T-helper 1 cell treated with Interleukin-12 subunit alpha and Interleukin-12 subunit beta and Interleukin-4 antibody, amounts not matched to agents 30 μg/mL and 1 μg/mL, for 36 hours (primary cell): ENCODE measurements around the gene UGT1A1.
"Not testable (repeated sequence)": the region's sequence is repeated elsewhere in the genome, so short reads cannot be mapped to it uniquely, and the experiment has no call there.

Experiments used
- H3K27ac Mint-ChIP-seq: one replicate; pipeline ENCODE4 v1.8.0; 2021; ENCODE audit warnings: mild to moderate bottlenecking, mixed read lengths
- H3K27me3 Mint-ChIP-seq: one replicate; pipeline ENCODE4 v1.8.0; 2021; ENCODE audit warnings: low read depth, mixed read lengths
- H3K36me3 Mint-ChIP-seq: one replicate; pipeline ENCODE4 v1.8.0; 2021; ENCODE audit warnings: low read depth, mixed read lengths
- H3K4me1 Mint-ChIP-seq: one replicate; pipeline ENCODE4 v1.8.0; 2021; ENCODE audit warnings: low read depth, mixed read lengths
- H3K4me3 Mint-ChIP-seq: one replicate; pipeline ENCODE4 v1.8.0; 2021; ENCODE audit warnings: mild to moderate bottlenecking, moderate library complexity, mixed read lengths
- H3K9me3 Mint-ChIP-seq: one replicate; pipeline ENCODE4 v1.8.0; 2021; ENCODE audit warnings: mixed read lengths

The UGT1A1 gene

DNA sequence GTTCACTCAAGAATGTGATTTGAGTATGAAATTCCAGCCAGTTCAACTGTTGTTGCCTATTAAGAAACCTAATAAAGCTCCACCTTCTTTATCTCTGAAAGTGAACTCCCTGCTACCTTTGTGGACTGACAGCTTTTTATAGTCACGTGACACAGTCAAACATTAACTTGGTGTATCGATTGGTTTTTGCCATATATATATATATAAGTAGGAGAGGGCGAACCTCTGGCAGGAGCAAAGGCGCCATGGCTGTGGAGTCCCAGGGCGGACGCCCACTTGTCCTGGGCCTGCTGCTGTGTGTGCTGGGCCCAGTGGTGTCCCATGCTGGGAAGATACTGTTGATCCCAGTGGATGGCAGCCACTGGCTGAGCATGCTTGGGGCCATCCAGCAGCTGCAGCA lies at the start of gene UGT1A1:
Gene UGT1A1 (plus strand): TSS at position 228 of the 400 bp plus-strand sequence. CDS start 18 bp downstream, at position 246.
- H3K27ac Mint-ChIP-seq, result no peak within 1 kb of the TSS
- H3K4me1 Mint-ChIP-seq, result no peaks in the 10 kb centered on the region
- no peaks in the 10 kb centered on the region for H3K9me3 Mint-ChIP-seq
- no peaks in the 10 kb centered on the region for H3K36me3 Mint-ChIP-seq
- H3K27me3 Mint-ChIP-seq, result no peaks in the 10 kb centered on the region
- no peak within 1 kb of the TSS for H3K4me3 Mint-ChIP-seq

DNA sequence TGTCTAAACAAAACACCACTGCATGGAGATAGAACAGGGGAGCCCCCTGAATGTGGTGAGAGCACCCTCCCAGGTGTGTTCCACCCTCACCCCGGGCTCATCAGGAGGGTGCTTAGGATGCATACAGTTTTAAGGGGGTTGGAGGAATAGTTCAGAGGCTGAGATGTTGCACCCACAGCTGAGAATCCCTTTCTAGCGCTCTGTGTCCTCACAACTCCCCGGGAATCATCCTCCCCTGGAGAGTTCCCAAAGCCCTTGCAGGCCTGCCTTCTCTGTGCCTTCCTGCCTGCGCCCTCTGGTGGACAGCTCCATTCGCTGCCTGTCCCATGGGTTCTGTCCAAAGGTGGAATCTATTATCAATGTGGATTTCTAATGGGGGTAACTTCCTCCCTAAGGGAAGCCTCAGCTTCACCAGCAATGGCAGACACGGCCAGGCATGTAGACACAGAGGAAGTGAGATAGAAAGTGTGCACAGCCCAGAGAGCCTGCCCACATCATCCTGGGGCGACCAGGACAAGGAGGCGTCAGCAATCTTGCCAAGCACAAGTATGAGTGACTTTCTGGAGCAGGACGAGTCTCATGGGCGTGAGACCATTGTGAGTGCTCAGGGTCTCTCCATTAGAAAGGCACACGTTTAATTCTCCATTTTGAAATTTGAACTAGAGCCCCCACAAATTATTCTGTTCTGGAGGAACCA lies 48.6 kb upstream of the UGT1A1 start:
- Mint-ChIP-seq H3K36me3 (no peaks in the 10 kb centered on the region), H3K27ac (no peak overlapping the region), H3K9me3 (no peaks in the 10 kb centered on the region), H3K4me3 (no peak overlapping the region), H3K4me1 (no peaks in the 10 kb centered on the region), H3K27me3 (peaks cover 36% of the 10 kb centered on the region)

DNA sequence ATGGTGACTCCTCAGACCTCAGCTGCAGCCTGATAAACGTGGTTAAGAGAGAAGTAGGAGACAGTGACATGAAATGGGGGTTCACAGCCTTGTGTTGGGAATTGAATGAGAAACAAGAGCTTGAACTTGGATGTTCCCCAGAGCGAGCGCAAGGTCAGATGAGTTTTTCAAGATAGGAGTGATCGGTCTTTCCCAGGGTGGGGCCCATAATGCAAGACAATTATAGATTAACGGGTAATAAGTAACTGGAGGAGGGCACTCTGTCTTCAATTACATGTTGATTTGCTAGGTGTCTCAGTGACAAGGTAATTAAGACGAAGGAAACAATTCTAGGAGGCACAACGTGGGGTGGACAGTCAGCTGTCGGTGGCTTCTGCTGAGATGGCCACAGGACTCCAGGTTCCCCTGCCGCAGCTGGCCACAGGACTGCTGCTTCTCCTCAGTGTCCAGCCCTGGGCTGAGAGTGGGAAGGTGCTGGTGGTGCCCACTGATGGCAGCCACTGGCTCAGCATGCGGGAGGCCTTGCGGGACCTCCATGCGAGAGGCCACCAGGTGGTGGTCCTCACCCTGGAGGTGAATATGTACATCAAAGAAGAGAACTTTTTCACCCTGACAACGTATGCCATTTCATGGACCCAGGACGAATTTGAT lies 47.3 kb upstream of the UGT1A1 start, which contains the start of gene UGT1A5:
Gene UGT1A5 (plus strand): TSS at position 297 of the 651 bp plus-strand sequence. CDS start 85 bp downstream, at position 382.
- no peaks in the 10 kb centered on the region for H3K9me3 Mint-ChIP-seq
- no peak within 1 kb of the TSS for H3K4me3 Mint-ChIP-seq
- no peaks in the 10 kb centered on the region for H3K4me1 Mint-ChIP-seq
- H3K36me3 Mint-ChIP-seq, result no peaks in the 10 kb centered on the region
- H3K27me3 Mint-ChIP-seq, result peaks cover 36% of the 10 kb centered on the region
- H3K27ac Mint-ChIP-seq, result no peak within 1 kb of the TSS

DNA sequence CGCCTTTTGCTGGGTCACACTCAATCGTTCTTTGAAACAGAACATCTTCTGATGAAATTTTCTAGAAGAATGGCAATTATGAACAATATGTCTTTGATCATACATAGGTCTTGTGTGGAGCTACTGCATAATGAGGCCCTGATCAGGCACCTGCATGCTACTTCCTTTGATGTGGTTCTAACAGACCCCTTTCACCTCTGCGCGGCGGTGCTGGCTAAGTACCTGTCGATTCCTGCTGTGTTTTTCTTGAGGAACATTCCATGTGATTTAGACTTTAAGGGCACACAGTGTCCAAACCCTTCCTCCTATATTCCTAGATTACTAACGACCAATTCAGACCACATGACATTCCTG lies 46.8 kb upstream of the UGT1A1 start:
- no peaks in the 10 kb centered on the region for H3K9me3 Mint-ChIP-seq
- H3K27me3 Mint-ChIP-seq, result peaks cover 36% of the 10 kb centered on the region
- no peak overlapping the region for H3K4me3 Mint-ChIP-seq
- no peaks in the 10 kb centered on the region for H3K36me3 Mint-ChIP-seq
- no peaks in the 10 kb centered on the region for H3K4me1 Mint-ChIP-seq
- H3K27ac Mint-ChIP-seq, result no peak overlapping the region

DNA sequence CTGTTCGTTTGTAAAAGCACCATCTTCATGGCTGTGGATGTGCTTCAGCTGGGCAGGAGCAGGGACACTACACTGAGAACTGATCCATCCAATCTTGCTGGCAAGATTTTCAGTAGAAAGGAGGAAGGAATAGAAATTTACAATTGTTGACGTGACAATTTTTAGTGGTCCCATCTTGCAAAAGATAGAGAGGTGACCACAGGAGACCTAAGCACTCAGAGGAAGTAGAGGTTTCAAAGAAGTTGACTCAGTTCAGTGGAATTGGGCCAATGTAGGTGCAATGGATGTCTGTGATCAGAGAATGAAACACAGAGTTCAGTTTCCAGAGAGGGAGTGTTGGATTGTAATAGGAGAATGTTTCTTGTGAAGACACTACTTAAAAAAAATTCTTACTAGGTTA lies 45.9 kb upstream of the UGT1A1 start:
- no peaks in the 10 kb centered on the region for H3K4me1 Mint-ChIP-seq
- no peaks in the 10 kb centered on the region for H3K36me3 Mint-ChIP-seq
- no peak overlapping the region for H3K27ac Mint-ChIP-seq
- H3K27me3 Mint-ChIP-seq, result peaks cover 33% of the 10 kb centered on the region
- no peak overlapping the region for H3K4me3 Mint-ChIP-seq
- H3K9me3 Mint-ChIP-seq, result no peaks in the 10 kb centered on the region

DNA sequence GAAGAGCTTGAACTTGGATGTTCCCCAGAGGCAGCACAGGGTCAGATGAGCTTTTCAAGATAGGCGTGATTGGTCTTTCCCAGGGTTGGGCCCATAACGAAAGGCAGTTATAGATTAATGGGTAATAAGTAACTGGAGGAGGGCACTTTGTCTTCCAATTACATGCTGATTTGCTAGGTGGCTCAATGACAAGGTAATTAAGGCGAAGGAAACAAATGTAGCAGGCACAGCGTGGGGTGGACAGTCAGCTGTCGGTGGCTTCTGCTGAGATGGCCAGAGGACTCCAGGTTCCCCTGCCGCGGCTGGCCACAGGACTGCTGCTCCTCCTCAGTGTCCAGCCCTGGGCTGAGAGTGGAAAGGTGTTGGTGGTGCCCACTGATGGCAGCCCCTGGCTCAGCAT lies 41.5 kb upstream of the UGT1A1 start, which contains the start of gene UGT1A4:
Gene UGT1A4 (plus strand): TSS at position 185 of the 400 bp plus-strand sequence. CDS start 85 bp downstream, at position 270.
- Mint-ChIP-seq H3K27me3 (peaks cover 17% of the 10 kb centered on the region), H3K4me1 (no peaks in the 10 kb centered on the region), H3K27ac (no peak within 1 kb of the TSS), H3K36me3 (no peaks in the 10 kb centered on the region), H3K4me3 (no peak within 1 kb of the TSS), H3K9me3 (no peaks in the 10 kb centered on the region)

DNA sequence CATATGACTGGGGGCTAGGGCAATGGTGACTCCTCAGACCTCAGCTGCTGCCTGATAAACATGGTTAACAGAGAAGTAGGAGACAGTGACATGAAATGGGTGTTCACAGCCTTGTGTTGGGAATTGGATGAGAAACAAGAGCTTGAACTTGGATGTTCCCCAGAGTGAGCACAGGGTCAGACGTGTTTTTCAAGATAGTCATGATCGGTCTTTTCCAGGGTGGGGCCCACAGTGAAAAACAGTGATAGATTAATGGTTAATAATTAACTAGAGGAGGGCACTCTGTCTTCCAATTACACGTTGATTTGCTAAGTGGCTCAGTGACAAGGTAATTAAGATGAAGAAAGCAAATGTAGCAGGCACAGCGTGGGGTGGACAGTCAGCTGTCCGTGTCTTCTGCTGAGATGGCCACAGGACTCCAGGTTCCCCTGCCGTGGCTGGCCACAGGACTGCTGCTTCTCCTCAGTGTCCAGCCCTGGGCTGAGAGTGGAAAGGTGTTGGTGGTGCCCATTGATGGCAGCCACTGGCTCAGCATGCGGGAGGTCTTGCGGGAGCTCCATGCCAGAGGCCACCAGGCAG lies 31.3 kb upstream of the UGT1A1 start, which contains the start of gene UGT1A3:
Gene UGT1A3 (plus strand): TSS at position 320 of the 579 bp plus-strand sequence. CDS start 85 bp downstream, at position 405.
- H3K27me3 Mint-ChIP-seq, result no peaks in the 10 kb centered on the region
- no peak within 1 kb of the TSS for H3K27ac Mint-ChIP-seq
- H3K4me3 Mint-ChIP-seq, result no peak within 1 kb of the TSS
- no peaks in the 10 kb centered on the region for H3K4me1 Mint-ChIP-seq
- H3K9me3 Mint-ChIP-seq, result no peaks in the 10 kb centered on the region
- no peaks in the 10 kb centered on the region for H3K36me3 Mint-ChIP-seq

DNA sequence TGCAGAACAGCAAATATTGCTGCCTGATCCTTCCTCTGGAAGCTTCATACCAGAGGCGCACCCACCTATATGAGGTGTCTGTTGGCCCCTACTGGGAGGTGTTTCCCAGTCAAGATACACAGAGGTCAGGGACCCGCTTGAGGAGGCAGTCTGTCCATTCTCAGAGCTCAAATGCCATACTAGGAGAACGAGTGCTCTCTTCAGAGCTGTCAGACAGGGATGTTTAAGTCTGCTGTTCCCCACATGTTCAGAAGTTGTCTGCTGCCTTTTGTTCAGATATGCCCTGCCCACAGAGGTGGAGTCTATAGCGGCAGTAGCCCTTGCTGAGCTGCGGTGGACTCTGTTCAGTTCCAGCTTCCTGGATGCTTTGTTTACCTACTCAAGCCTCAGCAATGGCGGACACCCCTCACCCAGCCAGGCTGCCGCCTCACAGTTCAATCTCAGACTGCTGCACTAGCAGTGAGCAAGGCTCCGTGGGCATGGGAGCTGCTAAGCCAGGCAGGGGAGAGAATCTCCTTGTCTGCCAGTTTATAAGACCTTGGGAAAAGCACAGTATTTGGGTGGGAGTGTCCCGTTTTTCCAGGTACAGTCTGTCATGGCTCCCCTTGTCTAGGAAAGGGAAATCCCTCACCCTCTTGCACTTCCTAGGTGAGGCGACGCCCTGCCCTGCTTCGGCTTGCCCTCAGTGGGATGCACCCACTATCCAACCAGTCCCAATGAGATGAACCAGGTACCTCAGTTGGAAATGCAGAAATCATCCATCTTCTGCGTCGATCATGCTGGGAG lies 23.0 kb upstream of the UGT1A1 start:
- not testable (repeated sequence) for H3K27me3 Mint-ChIP-seq, H3K9me3 Mint-ChIP-seq, H3K36me3 Mint-ChIP-seq, H3K27ac Mint-ChIP-seq, H3K4me3 Mint-ChIP-seq, H3K4me1 Mint-ChIP-seq

DNA sequence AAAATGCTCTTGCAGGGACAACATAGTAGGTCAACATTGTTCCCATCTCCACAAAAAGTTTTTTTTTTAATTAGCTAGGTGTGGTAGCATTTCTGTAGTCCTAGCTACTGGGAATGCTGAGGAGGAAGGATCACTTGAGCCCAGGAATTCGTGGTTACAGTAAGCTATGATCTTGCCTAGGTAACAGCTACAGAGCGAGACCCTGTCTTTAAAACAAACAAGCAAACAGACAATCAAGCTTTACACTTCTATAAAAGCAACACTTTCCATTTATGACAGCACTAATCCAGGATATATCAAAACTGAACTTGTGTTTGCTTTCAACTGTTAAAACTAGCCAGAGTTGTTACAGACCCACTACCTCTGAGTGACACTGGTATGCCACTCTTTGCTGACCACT lies 19.2 kb upstream of the UGT1A1 start:
- no peaks in the 10 kb centered on the region for H3K27me3 Mint-ChIP-seq
- H3K4me3 Mint-ChIP-seq, result no peak overlapping the region
- H3K36me3 Mint-ChIP-seq, result no peaks in the 10 kb centered on the region
- no peaks in the 10 kb centered on the region for H3K4me1 Mint-ChIP-seq
- no peak overlapping the region for H3K27ac Mint-ChIP-seq
- no peaks in the 10 kb centered on the region for H3K9me3 Mint-ChIP-seq

DNA sequence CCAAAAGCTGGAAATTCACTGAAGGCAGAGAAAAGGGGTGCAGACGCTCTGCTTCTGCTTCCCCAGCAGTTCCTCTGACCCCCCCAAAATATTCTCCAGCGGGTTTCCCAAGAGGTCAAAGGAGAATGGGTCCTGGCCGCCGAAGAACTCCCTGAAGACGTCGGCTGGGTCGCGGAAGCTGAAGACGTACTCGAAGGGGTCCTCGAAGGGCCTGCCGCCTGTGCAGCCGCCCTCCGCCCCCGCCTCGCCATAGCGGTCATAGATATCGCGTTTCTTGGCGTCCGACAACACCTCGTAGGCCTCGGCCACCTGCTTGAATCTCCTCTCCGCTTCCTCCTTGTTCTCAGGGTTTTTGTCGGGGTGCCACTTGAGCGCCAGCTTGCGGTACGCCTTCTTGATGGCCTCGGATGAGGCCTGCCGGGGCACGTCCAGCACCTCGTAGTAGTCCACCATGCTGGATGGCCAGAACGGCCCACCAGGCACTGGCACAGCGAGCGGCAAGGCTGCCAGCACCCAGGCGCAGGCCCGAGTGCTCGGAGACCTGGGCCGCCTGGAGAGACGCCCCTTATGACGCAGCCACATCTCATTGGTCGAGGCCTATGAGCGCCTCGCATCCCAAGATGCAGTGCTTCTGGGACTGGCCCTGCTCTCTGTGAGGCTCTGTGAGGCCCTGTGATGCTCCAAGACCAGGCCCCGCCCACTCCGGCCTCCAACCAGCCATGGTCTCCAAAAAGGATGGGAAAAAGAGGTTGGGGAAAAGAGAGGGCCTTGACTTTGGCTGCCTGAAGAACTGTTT lies 16.4 kb upstream of the UGT1A1 start:
- Mint-ChIP-seq H3K27ac (no peak overlapping the region), H3K9me3 (no peaks in the 10 kb centered on the region), H3K27me3 (no peaks in the 10 kb centered on the region), H3K4me1 (no peaks in the 10 kb centered on the region), H3K36me3 (no peaks in the 10 kb centered on the region), H3K4me3 (no peak overlapping the region)

DNA sequence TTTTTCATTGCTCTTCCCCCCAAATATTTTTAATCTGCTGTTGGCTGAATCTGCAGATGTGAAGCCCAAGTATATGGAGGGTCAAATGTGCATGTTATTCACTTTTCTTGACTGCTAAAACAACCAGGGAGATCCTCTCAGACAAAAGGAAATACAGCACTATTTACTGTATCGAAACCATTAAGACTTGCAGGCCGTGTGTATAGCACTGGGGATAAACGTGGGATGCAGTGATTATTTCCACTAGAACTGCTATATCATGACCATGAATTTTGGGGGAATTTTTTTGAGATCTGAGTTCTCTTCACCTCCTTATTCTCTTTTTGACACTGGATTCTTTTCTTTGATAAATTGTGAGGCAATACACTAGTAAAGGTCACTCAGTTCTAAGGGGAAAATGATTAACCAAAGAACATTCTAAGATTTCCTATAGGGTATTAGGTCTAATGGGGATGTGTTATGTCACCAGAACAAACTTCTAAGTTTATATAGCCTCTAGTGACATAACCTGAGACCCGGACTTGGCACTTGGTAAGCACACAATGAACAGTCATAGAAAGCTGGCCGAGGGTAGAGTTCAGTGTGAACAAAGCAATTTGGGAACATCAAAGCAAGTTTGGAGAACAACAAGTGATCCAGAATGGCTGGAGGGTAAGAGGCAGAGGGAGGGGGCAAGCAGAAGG lies 14.9 kb upstream of the UGT1A1 start:
- no peak overlapping the region for H3K4me3 Mint-ChIP-seq
- no peaks in the 10 kb centered on the region for H3K27me3 Mint-ChIP-seq
- peaks cover 7% of the 10 kb centered on the region for H3K9me3 Mint-ChIP-seq
- H3K27ac Mint-ChIP-seq, result no peak overlapping the region
- H3K4me1 Mint-ChIP-seq, result no peaks in the 10 kb centered on the region
- H3K36me3 Mint-ChIP-seq, result no peaks in the 10 kb centered on the region

DNA sequence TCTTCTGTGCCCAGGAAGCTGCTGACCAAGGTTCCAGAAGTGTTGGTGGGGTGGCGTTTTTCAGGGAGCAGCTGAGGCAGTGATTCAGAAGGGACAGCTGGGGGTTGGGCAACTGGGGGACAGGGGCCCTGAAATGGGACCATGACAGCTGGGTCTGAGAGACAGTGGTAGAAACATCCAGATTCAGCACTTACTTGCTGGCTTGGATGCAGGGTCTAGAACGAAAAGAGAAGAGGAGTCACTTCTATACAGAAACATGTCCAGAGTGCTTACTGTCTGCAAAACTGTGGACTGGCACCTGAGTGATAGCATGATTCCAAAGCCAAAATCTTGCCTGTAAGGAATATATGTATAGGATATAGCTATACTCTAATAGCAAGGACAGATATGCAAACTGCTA lies 14.2 kb upstream of the UGT1A1 start:
- not testable (repeated sequence) for H3K36me3 Mint-ChIP-seq, H3K4me3 Mint-ChIP-seq, H3K27me3 Mint-ChIP-seq, H3K27ac Mint-ChIP-seq, H3K4me1 Mint-ChIP-seq
- peaks cover 11% of the 10 kb centered on the region for H3K9me3 Mint-ChIP-seq

DNA sequence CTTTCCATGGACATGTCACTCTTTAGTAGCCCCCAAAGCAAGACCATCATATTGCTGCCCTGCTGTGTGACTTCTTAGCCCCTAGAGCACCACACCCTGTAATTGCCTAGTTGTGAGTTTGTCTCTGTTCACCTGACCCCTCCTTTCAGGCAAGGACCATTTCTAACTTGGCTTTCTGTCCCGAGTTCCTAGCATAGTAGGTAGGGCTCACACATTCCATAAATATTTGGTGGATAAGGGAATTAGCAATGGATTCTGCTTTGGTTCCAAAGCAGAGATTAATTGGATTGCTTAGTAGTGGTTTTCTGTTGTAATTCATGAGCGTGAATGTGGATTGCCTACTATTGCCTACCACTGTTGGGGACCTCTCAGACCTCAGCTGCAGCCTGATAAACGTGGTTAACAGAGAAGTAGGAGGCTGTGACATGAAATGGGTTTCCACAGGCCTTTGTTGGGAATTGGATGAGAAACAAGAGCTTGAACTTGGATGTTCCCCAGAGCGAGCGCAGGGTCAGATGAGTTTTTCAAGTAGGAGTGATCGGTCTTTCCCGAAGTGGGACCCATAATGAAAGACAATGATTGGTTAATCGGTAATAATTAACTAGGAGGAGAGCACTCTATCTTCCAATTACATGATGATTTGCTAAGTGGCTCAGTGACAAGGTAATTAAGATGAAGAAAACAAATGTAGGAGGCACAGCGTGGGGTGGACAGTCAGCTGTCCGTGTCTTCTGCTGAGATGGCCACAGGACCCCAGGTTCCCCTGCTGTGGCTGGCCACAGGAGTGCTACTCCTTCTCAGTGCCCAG lies 13.4 kb upstream of the UGT1A1 start:
- Mint-ChIP-seq H3K27ac (no peak overlapping the region), H3K27me3 (no peaks in the 10 kb centered on the region), H3K9me3 (peaks cover 18% of the 10 kb centered on the region), H3K4me1 (no peaks in the 10 kb centered on the region), H3K4me3 (no peak overlapping the region), H3K36me3 (no peaks in the 10 kb centered on the region)
